Measurements from ENCODE around the gene AUTS2. TPM values are rescaled to one million over a fixed set of nuclear protein-coding genes. Genes with fewer than 3 reads are reported as not detected.

AUTS2 gene
- total and polyA plus RNA-seq, 2 of the 8 experiments (the other 6 are each of a cell fraction or from before 2014, with no cell fraction given), result 25.9 to 101 TPM

GRCh38 chr7:70292716-70293115 lies 694.4 kb downstream of the AUTS2 start (continued):
- no peak for TF ChIP-seq NANOG (IDR thresholded peaks at IDR 0.05; ENCODE audit: insufficient read depth, low read depth, low read length, poor library complexity, severe bottlenecking)
